B cell (primary cell): Measurements from ENCODE around the gene COA7. TPM values are rescaled to one million over a fixed set of nuclear protein-coding genes. Genes with fewer than 3 reads are reported as not detected.

Source experiments
- ATAC-seq: fragments of 200-7000 bp; cut with Tn5 transposase; one replicate; pipeline ENCODE4 v1.10.0; 2021; ENCODE audit warnings: low read depth, mild to moderate bottlenecking, moderate number of reproducible peaks, moderate library complexity
- CTCF ChIA-PET: fragments of 350-600 bp; sonication (Branson Sonifier 250); formaldehyde crosslinking; loops from one replicate; lab custom pipeline; 2021; ENCODE audit warnings: antibody characterized with exemption, inconsistent platforms; lab: Charles Lee
- POLR2A ChIA-PET: fragments of 350-600 bp; sonication (Branson Sonifier 250); formaldehyde crosslinking; loops from one replicate; lab custom pipeline; 2021; ENCODE audit warnings: antibody characterized with exemption; lab: Charles Lee
- DNase-seq: peaks from one replicate; pipeline ENCODE4 v3.0.0; 2013
- H2AFZ ChIP-seq: 2 replicates; pipeline ENCODE4 v1.6.1; 2012; ENCODE audit warnings: mild to moderate bottlenecking, low read depth, low read length; ENCODE audit not compliant: insufficient read depth, poor library complexity, severe bottlenecking
- H3K27ac ChIP-seq, 2 donors: 1 replicate in 1 of 2; 2 replicates in 1 of 2; pipeline ENCODE4 v1.5.1; 2012 to 2013; ENCODE audit warnings: low read length in 2 of 2, mild to moderate bottlenecking in 2 of 2, moderate library complexity in 1 of 2
- H3K27me3 ChIP-seq, 4 experiments: fragments of 200-600 bp in 1 of 4; sonication (generic) in 1 of 4; replicated peaks in 1 of 4; 1 replicate in 2 of 4; 2 replicates in 2 of 4; pipeline versions ENCODE4 v1.6.1 to v1.7.0; 2013 to 2016; ENCODE audit warnings: low read length in 3 of 4, mild to moderate bottlenecking in 2 of 4, mixed read lengths in 1 of 4, moderate library complexity in 1 of 4; ENCODE audit not compliant: insufficient read depth in 4 of 4, control insufficient read depth in 3 of 4; ENCODE audit errors: control extremely low read depth in 1 of 4
- H3K36me3 ChIP-seq, 2 experiments: replicated peaks in 1 of 2; 1 replicate in 1 of 2; 2 replicates in 1 of 2; pipeline versions ENCODE4 v1.6.1 to v1.7.1; 2013; ENCODE audit warnings: low read length in 1 of 2; ENCODE audit not compliant: insufficient read depth in 2 of 2, control insufficient read depth in 1 of 2; ENCODE audit errors: control extremely low read depth in 1 of 2, extremely low read depth in 1 of 2
- H3K4me1 ChIP-seq, 2 donors: fragments of 200-600 bp in 1 of 2; sonication (generic) in 1 of 2; 1 replicate in 1 of 2; 2 replicates in 1 of 2; pipeline versions ENCODE4 v1.5.1 to v1.6.1; 2013 to 2017; ENCODE audit warnings: low read length in 2 of 2; ENCODE audit not compliant: control insufficient read depth in 2 of 2, insufficient read depth in 2 of 2
- H3K4me2 ChIP-seq: replicated peaks from 2 replicates; pipeline ENCODE3; 2012; ENCODE audit warnings: mild to moderate bottlenecking, low read depth, low read length; ENCODE audit not compliant: poor library complexity, severe bottlenecking
- H3K4me3 ChIP-seq, 5 experiments: fragments of 200-600 bp in 1 of 5; sonication (generic) in 1 of 5; 1 replicate in 3 of 5; 2 replicates in 2 of 5; pipeline versions ENCODE4 v1.5.1 to v1.7.0; 2011 to 2016; ENCODE audit warnings: low read length in 4 of 5, mild to moderate bottlenecking in 4 of 5, low read depth in 2 of 5, control low read depth in 1 of 5, moderate library complexity in 1 of 5; ENCODE audit not compliant: insufficient read depth in 1 of 5; ENCODE audit errors: control extremely low read depth in 1 of 5, extremely low read depth in 1 of 5
- H3K79me2 ChIP-seq: fragments of 200-600 bp; sonication (generic); one replicate; pipeline ENCODE4 v1.6.0; 2016; ENCODE audit warnings: low read length; ENCODE audit not compliant: control insufficient read depth, insufficient read depth
- H3K9ac ChIP-seq: fragments of 200-600 bp; sonication (generic); 2 replicates; pipeline ENCODE4 v1.6.1; 2017; ENCODE audit warnings: mild to moderate bottlenecking, low read length, moderate library complexity
- H3K9me3 ChIP-seq, 3 donors: one replicate each; pipeline versions ENCODE4 v1.6.1 to v1.7.1; 2013; ENCODE audit warnings: low read length in 2 of 3; ENCODE audit not compliant: control insufficient read depth in 2 of 3, insufficient read depth in 1 of 3; ENCODE audit errors: control extremely low read depth in 1 of 3
- H4K20me1 ChIP-seq: 2 replicates; pipeline ENCODE4 v1.6.0; 2012; ENCODE audit warnings: mild to moderate bottlenecking, low read length; ENCODE audit not compliant: insufficient read depth, control insufficient read depth, poor library complexity, severe bottlenecking
- H3K27ac Mint-ChIP-seq: one replicate; pipeline ENCODE4 v1.8.0; 2021; ENCODE audit warnings: mixed read lengths
- H3K27me3 Mint-ChIP-seq: one replicate; pipeline ENCODE4 v1.8.0; 2021; ENCODE audit warnings: mixed read lengths
- H3K4me1 Mint-ChIP-seq: one replicate; pipeline ENCODE4 v1.8.0; 2021; ENCODE audit warnings: mixed read lengths
- H3K4me3 Mint-ChIP-seq: one replicate; pipeline ENCODE4 v1.8.0; 2021; ENCODE audit warnings: mixed read lengths
- H3K9me3 Mint-ChIP-seq: one replicate; pipeline ENCODE4 v1.8.0; 2022; ENCODE audit warnings: mixed read lengths; ENCODE audit not compliant: insufficient read depth
- CTCF ChIP-seq: fragments of 200-600 bp; IDR thresholded peaks from one replicate; pipeline ENCODE4 v1.8.0; 2022; ENCODE audit warnings: antibody characterized with exemption, mild to moderate bottlenecking
- EZH2 ChIP-seq: IDR thresholded peaks from 2 replicates; pipeline ENCODE4 v1.6.1; 2012; ENCODE audit warnings: borderline replicate concordance, low read depth, mild to moderate bottlenecking, moderate library complexity, low read length; ENCODE audit not compliant: insufficient read depth, poor library complexity, severe bottlenecking
- WGBS: methylation state at CpG from one replicate; pipeline ENCODE4 v1.1.5; 2013; ENCODE audit warnings: missing lambda C conversion rate; ENCODE audit not compliant: insufficient coverage; 5-methylcytosine and 5-hydroxymethylcytosine counted together
- intact Hi-C: fragments of 100-400 bp; cut with micrococcal nuclease; formaldehyde crosslinking; loops from one replicate; pipeline ENCODE4 v1.10.0; 2022
- polyA plus RNA-seq: library from polyadenylated mRNA; depleted of rRNA; stranded (reverse); fragments of >200 nt; gene quantifications from 2 replicates; pipeline ENCODE4 v1.2.3, GENCODE V29; 2012
- total RNA-seq, 2 donors: library from RNA; stranded (reverse); fragments of 120-200 nt in 1 of 2; gene quantifications; 1 replicate in 1 of 2; 2 replicates in 1 of 2; pipeline versions ENCODE4 v1.2.3 to v1.2.4, GENCODE V29; 2013 to 2022

COA7 gene
- total and polyA plus RNA-seq, 2 donors (not counting 1 experiment from before 2014, with no cell fraction given): 1.3 to 11.3 TPM

- 4% methylated on average over 5 of the region's 14 CpGs for WGBS
- peak overlapping the region; percentile 56 to 92 (median 76) for H3K4me3 ChIP-seq
- peak overlapping the region; percentile 89 for H3K4me2 ChIP-seq
- H2AFZ ChIP-seq: peak overlapping the region; percentile 87
- Mint-ChIP-seq H3K9me3 (no peaks in the 10 kb centered on the region), H3K4me3 (peak overlapping the region; percentile 95), H3K4me1 (peaks cover 38% of the 10 kb centered on the region), H3K27ac (peak overlapping the region; percentile 87), H3K27me3 (peaks cover 4% of the 10 kb centered on the region)
- DNase-seq (no peak), ATAC-seq (no peak)
- no peaks in the 10 kb centered on the region for H3K27me3 ChIP-seq
- ChIA-PET POLR2A (interaction anchor here (1.2 to 1.3 kb wide), 2 partner anchors 24 to 174 kb away, joined by 3 read pairs; no protein-coding TSS in a partner anchor), CTCF (interaction anchor here (0.8 to 1.3 kb wide), 3 partner anchors 11 to 24 kb away, joined by 3 to 6 read pairs (median 3); no protein-coding TSS in a partner anchor)
- peaks cover 0 to 2% of the 10 kb centered on the region in 2 experiments for H3K36me3 ChIP-seq
- no peaks in the 10 kb centered on the region for H3K9me3 ChIP-seq
- intact Hi-C loops: loop anchor here (5.0 kb wide), 2 partner anchors 585 to 1160 kb away; partner anchors contain the start of genes YIPF1 and ZFYVE9
- H4K20me1 ChIP-seq: no peaks in the 10 kb centered on the region
- peak overlapping the region in 1 of 2 donors; percentile 66 for H3K27ac ChIP-seq
- peaks cover 8 to 12% of the 10 kb centered on the region in 2 donors for H3K4me1 ChIP-seq
- H3K9ac ChIP-seq: peak overlapping the region; percentile 85
- TF ChIP-seq EZH2 (no peak), CTCF (no peak)
- H3K79me2 ChIP-seq: peaks cover 42% of the 10 kb centered on the region
Measured at GRCh38 chr1:52727114-52727586, 29.0 kb upstream of the COA7 start.
